NCI-H2107 treated with DMSO at 0.1 percent for 48 hours (cell line): ENCODE measurements around the gene SLC25A21.

ENCODE experiments used
- DNase-seq: peaks from one replicate; lab custom pipeline; 2025; ENCODE audit not compliant: unreplicated experiment; lab: John Stamatoyannopoulos, UW

Gene SLC25A21

DNA sequence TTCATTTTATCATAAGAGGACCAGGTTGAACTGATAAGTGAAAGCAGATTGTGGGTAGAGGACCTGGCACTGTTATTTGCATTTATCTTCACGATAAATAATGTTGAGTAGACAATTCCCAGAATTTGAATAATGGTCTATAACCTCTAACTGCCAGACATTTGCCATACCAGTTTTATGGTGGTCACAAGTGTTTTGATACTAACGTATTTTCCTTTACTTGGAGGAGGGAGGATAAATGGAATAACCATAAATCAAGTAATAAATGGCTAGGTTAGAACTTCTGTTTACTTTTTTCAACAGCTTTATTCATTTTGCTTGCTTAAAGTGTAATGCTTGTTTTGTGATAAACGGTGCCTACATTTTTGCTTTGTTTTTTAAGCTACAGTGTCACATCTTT lies 501.3 kb downstream of the SLC25A21 start:
- DNase-seq: no peak

DNA sequence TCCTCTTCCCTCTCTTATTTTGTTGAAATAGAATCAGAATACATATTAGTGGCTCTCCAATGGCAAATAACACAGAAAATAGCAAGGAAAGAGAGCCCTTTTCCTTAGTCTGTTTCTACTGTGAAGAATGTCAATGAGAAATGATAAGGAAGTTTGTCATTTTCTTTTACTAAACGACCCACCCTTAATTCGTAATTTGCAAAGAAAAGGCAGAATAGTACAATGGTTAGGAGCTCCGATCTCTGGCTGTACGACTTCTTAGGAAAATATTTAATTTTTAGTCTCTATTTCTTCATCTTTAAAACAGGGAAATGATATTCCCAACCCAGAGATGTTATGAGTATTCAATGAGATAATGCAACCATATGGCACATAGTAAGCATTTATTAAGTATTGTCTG lies 504.7 kb downstream of the SLC25A21 start:
- DNase-seq: no peak

DNA sequence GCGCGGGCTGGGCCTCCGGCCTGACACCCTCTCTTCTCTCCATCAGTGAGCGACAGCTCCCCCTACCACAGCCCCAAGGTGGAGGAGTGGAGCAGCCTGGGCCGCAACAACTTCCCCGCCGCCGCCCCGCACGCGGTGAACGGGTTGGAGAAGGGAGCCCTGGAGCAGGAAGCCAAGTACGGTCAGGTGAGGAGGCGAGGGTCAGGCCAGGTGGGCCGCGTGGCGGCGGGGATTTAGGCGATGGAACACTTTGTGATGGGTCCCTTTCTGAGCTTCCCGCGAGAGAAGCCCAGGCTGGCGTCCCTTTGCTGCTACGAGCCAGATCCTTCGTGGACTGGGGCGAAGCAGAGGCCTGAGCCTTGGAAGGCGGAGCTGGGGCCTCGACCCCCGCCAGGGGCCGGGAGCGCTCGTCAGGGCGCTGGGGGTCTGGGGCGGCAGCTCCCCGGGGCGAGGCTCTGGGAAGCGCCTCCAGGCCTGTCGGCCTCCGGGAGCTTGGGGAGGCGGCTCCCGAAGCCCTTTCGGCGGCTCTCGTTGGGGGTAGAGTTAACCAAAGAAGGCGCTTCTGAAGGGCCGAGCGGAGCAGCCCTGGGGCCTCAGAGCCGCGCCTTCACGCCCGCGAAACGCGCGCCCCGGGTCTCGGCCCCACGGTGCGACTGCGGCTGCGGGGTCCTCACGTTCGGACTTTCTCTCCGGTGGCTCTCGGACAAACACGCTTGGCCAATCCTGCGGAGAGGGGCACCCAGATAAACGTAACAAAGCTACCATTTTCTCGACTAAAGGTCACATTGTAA lies 505.8 kb downstream of the SLC25A21 start:
- DNase-seq: no peak

- DNase-seq: no peak
Observed at GRCh38 chr14:36665887-36666415, 506.5 kb downstream of the SLC25A21 start.

GRCh38 chr14:36664322-36665193 lies 507.8 kb downstream of the SLC25A21 start:
- DNase-seq: peak; percentile 34

- DNase-seq: peak; percentile 51
Observed at GRCh38 chr14:36663404-36664321, 508.7 kb downstream of the SLC25A21 start.

GRCh38 chr14:36662543-36663403 lies 509.6 kb downstream of the SLC25A21 start:
- no peak for DNase-seq

DNA sequence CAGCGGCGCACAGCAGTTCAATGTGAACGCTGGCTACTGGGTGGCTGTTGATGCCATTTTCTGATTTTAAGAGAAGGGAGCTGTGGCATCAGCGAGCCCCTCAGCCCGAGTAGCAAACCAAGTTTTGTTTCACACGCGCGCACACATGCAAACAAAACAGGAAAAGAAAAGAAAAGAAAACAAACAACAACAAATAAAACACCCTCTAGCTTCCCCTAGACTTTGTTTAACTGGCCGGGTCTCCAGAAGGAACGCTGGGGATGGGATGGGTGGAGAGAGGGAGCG lies 510.2 kb downstream of the SLC25A21 start:
- peak; percentile 71 for DNase-seq

GRCh38 chr14:36661506-36662257 lies 510.7 kb downstream of the SLC25A21 start, which contains the start of gene PAX9:
Gene PAX9 (plus strand): TSS chr14:36661860. CDS start chr14:36662090, 230 bp downstream.
- peak; percentile 98 for DNase-seq

DNA sequence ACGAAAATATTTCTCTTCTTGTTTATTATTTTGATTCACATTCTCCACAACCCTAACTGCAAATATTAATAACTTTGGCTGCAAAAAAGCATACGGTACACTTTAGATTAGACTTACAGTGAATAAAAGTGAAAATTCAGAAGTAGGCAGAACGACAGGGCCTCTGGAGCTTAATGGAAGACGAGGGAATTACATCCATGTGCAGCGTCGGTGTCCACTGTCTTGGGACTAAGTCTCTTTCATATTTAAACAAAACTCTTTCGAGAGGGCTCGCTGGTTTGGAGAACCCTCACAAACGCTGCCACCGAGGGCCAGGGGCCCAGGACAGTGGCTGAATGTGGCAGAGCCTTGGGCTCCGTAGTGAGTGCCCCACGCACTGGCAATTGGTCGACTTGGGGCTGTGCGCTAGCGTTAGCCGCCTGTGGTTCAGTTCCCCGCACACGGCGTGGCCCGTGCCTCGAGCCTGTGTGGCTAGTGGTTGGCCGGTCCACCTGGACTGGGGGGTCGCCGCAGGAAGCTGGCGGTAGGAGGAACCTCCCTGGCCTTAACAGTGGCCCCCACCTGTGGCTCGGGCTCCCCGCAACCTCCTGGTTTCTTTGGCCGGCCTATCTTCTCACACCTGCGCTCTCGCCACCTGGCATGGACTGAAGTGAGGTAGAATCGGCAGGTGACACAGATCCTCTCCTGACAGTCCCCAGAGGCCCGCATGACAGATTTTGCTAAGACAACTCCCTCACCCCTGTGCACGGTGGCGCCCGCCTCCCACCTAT lies 511.5 kb downstream of the SLC25A21 start:
- DNase-seq: peak; percentile 98

DNA sequence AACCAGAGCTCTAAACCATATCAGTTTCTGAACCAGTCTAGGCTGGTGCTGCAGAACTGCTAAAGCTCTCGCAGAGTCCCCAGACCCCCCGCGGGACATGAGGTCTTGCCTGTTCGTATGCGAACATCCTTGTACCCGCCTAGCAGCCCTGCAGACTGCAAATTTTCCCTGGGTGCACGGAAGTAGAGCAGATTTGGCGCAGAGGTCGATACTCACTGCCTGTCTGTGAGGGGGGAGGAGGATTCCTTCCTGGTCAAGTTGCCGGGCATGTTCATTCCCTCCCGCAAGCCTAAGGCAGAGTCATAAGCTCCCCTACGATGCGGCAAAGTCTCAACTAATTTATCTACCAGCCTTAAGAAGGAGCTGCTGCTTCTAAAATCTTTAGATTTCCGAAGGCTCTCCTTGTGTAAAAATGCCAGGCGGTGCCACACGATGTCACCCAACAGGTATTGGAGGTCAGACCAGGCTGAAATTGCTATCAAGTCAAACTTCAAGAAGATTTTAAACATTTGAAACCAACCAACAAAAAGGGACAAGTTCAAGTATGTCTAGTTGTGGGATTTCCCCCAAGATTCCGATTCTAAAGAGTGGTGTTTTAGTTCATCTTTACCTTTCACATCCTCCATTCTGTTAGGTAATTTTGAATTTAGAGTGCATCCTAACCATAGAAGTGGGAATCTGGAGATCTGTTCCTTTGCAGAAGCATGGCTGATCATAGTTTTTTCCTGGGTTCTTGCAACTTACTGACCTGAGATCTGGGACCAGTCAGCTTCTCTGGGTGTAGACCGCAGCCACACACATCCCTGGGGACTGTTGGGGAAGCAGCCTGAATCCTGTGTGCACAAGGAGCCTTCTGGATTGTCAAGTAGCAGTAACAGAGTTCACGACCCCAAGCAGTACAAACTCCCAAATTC lies 512.3 kb downstream of the SLC25A21 start:
- DNase-seq: peak; percentile 63

DNA sequence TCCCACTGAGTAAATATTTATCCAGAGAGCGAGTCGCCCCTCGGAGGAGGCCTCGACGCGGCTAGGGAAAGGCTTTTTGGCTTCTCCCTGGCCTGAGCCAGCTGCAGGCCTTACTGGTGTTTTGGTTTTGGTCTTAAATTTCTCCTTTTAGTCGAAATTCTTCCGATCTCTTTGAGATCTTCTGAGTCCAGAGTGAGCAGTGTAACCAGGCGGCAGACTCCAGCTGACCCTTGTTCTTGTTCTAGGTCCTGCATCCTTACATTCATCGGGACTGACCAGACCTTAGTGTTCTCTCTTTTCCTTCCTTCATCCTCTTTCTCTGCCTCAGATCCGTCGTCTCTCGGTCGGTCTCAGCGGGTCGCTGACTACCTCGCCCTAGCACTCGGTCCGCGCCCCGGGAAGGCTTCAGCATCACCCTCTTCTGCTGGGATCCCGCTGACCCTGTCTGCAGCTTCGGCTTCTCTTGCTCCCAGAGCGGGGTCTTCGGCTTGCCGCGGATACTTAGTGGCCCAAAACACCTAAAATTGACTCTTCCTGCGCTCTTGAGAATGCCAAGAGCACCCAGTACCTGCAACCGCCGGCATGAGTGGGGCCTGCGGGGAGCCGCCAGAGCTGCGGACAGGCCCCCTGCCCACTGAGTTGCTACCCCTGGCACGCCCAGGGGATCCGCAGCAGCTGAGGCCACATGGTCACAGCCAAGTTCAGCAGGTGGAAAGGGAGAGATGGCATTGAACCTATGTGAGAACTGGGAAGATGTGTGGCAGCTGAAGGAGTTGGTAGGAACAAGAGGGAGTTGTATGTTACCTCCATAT lies 513.2 kb downstream of the SLC25A21 start:
- no peak for DNase-seq

DNA sequence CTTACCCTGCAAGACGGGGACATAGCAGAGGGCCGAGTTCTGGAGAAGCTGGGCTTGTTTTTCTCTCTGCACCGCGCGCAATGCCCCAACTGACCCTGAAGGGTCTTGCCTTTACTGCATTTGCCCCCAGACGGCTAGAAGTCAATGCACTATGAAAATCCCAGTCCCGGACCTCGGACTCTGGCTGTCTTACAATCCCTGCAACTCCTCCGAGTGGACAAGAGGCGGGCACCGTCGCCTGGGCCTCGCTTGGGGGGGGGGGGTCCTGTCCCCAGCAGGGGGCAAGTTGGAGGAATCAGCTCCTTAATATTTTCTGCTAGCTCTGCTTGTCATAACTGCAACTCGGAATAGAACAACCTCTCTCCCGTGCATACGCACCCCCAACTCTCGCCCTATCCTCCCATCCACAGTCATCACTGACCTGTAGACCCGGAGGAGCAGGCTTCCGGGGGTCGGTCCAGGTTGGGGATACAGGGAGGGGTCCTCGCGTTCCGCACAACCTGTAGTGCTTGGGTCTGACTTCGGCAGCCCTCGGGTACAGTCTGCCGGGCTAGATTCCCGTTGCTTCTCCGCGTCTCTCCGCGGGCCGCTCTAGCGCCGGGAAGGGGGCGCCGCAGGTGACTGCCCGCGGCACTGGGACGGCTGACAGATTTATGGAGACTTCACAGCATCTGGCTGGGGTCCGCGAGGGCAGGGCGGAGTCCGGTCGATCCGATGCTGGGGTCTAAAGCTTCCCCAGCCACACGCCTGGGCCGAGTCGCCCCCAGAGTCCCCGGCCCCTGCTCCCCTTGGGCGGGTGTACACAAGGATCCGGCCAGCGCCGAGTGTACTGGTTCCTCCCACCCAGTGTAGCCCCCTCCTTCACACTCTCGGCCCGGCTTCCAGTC lies 514.0 kb downstream of the SLC25A21 start:
- DNase-seq: no peak

- peak; percentile 16 for DNase-seq
Observed at GRCh38 chr14:36657399-36658122, 514.8 kb downstream of the SLC25A21 start.
